Fibroblast of lung (primary cell): Measurements from ENCODE around the gene RGPD4.

Source experiments
- CTCF ChIP-seq, 2 donors: IDR thresholded peaks in 1 of 2; conservative IDR thresholded peaks in 1 of 2; 1 replicate in 1 of 2; 2 replicates in 1 of 2; pipeline ENCODE4 v1.5.1; 2011 to 2012; ENCODE audit warnings: low read length in 2 of 2, control low read depth in 1 of 2, inconsistent platforms in 1 of 2, low read depth in 1 of 2, mild to moderate bottlenecking in 1 of 2
- EZH2 ChIP-seq: IDR thresholded peaks from 2 replicates; pipeline ENCODE4 v1.5.1; 2012; ENCODE audit warnings: low read length, control low read depth, mild to moderate bottlenecking; ENCODE audit errors: missing control alignments

GRCh38 chr2:107817378-107817777 lies 9.3 kb upstream of the RGPD4 start:
- TF ChIP-seq CTCF (conservative IDR thresholded peaks at IDR 0.05 in 1 of 2, IDR thresholded peaks at IDR 0.05 in 1 of 2; ENCODE audit: low read depth in 1 of 2, low read length in 2 of 2): no peak
- TF ChIP-seq EZH2: no peak
